NOMO-1 treated with dmso at 0.1 percent for 144 hours (cell line): ENCODE data around the gene OS9.
"Not testable (repeated sequence)": the region's sequence is repeated elsewhere in the genome, so short reads cannot be mapped to it uniquely, and the experiment has no call there.

Source experiments
- DNase-seq: peaks from one replicate; lab custom pipeline; 2025; ENCODE audit not compliant: unreplicated experiment; lab: John Stamatoyannopoulos, UW

OS9 gene

DNA sequence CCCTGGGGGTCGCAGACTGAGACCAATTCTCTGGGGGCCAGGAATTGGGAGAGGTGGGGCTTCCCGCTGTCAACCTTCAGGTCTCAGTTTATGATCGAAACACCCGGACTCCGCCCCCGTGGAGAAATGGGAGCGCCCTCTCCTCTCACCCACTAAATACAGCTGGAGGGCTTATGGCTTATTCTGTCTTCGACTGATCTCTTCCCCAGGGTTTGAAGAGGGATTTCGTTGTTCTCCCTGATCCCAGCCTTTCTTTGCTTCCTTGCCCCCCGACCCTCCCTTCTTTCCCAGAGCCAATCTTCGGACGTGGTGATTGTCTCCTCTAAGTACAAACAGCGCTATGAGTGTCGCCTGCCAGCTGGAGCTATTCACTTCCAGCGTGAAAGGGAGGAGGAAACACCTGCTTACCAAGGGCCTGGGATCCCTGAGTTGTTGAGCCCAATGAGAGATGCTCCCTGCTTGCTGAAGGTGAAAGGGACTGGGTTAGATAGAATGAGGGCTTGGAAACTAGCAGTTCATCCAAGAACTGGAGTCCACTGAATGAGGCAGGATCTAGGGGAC, 607 bp downstream of the OS9 start:
- no peak for DNase-seq

DNA sequence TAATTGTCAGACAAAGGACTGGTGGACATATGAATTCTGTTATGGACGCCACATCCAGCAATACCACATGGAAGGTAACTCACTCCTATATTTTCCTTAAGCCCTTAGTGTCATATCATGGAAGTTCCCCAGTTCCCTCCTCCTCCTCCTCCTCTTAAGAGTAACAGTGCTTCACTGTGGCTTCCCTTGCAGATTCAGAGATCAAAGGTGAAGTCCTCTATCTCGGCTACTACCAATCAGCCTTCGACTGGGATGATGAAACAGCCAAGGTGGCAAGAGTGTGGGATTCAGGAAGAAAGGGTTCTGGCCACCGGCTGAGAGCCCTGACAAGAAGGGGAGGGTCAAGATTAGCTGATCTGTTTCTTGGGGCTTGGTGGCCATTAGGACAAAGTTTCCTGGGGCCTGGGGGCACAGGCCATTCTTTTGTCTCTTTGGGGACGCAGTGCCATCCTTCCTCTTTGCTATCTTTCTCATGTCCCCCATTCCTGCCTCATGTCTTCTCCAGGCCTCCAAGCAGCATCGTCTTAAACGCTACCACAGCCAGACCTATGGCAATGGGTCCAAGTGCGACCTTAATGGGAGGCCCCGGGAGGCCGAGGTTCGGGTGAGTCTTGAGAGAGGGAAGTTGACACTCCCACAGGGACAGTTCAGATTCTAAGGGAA, 2.0 kb downstream of the OS9 start:
- no peak for DNase-seq

DNA sequence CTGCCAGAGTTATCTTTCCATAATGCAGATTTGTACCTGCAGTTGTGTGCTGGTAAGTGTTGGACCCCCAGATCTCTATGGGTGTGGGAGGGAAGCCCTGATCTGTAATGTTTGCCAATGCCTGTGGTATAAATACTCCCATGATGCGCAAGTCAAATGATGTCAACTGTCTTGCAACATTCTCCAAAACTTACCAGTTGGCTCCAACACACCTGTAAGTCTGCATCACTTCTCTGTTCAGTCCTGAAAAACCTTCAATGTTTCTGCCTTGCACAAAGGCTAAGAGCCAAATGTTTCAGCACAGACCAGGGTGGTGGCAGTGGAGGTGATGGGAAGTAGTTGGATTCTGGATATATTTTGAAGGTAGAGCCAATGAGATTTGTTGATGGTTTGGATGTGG, 3.1 kb downstream of the OS9 start:
- no peak for DNase-seq

DNA sequence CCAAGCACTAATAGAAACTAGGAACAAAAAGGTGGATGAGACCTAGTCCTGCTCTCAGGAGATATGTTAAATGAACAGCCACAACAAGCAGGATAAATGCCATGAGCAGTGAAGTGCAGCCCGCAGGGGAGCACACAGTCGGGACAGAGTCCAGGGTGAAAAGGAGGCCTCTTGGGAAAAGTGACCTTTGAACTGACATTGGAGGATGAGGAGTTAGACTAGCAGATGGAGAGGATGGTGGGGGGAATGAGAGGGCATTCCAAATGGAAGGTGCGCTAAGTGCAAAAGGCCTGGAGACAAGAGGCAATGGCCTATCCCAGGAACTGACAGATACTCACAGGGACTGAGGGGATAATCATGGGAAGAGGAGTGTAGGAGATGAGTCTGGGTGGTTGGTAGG, 4.5 kb downstream of the OS9 start:
- DNase-seq = no peak

DNA sequence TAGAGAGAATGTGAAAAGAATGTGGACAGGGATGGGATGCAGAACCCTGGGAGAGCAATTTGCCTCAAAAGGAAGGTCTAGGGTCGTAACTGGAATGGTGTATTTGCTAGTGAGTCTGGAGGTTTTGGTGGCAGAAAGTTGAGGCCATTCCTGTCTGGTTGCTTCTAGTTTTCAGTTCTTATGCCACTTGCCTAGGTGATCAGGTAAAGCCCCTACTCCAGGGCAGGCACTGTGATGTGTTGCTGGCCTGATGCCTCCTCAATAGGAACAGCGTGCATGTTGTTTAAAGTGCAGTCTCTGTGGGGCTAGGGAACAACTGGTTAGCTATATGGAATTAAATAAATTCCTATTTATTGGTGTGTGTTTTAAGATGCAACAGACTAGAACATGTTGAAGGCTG, 6.4 kb downstream of the OS9 start:
- DNase-seq = no peak

DNA sequence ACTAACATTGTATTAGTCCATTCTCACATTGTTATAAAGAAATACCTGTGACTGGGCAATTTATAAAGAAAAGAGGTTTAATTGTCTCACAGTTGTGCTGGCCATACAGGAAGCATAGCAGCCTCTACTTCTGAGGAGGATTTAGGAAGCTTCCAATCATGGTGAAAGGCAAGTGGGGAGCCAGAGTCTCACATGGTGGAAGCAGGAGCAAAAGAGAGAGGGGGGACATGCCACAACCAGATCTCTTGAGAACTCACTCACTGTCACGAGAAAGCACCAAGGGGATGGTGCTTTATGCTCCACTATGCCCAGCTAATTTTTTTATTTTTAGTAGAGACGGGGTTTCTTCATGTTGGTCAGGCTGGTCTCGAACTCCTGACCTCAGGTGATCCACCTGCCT, 13.3 kb downstream of the OS9 start:
- DNase-seq = no peak

DNA sequence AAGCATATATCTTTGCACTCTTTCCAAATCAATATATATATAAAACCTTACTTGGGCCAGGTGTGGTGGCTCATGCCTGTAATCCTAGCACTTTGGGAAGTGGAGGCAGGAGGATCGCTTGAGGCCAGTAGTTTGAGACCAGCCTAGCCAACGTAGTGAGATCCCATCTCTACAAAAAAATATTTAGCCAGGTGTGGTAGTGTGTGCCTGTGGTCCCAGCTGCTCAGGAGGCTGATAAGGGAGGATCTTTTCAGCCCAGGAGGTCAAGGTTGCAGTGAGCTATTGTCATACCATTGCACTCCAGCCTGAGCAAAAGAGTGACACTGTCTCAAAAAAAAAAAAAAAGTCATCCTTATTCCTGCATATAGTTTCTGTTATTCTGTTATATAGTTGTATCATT, 14.4 kb downstream of the OS9 start:
- DNase-seq = no peak

DNA sequence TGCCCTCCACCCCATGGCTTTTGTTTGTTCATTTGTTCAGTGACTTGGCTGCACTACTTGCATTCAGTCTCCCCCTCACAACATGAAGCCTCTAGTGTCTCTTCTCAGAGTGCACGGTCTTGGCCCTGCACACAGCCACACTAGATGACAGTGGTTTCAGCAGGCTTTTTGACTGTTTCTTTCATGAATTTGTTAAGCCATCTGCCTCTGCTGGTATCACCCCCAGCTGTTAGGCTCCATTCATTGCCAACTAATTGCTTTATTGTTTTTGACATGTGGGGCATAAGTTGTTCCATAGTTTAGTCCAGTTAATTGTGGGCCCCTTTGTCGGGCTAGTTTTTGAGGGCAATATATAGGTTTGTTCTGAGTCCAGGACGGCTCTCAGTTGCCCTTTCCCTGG, 18.8 kb downstream of the OS9 start:
- DNase-seq = no peak

DNA sequence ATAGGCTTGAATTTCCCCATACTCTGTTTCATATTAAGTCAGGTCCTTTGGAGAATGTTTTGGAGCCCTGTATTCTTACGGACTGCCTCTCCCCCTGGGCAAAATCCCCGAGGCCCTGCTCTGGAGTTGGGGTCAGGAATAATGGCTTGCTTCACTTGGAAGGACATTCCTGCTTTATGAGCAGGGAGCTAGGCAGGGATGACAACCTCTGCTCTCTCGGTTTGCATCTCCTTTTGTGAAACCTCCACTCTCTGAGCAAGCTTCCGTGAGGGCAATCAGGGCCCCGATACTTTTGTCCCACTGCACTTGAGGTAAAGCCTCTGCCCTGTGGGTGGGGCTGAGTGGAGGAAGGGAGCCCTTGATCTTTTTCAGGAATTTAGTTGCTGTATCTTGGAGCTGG, 19.3 kb downstream of the OS9 start:
- DNase-seq = no peak

DNA sequence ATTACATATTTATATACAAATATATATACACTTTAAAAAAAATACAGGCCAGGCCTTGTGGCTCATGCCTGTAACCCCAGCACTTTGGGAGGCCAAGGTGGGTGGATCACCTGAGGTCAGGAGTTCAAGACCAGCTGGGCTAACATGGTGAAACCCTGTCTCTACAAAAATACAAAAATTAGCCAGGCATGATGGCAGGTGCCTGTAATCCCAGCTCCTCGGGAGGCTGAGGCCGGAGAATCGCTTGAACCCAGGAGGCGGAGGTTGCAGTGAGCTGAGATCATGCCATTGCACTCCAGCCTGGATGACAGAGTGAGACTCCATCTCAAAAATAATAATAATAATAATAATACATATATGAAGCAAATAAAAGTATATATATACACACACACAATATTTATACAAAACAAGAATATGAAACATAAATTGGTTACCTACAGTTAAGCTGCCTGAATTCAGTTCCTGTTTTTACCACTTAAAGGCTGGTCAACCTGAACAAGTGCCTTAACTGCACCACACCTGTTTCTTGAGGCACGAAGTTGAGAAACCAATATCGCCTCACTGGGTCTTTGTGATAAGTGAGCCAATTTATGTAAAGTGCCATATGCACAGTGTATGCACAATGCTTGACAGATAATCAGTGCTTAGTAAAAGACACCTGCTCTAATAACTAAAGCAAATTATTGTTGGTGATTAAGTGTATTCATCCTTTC, 21.3 kb downstream of the OS9 start:
- not testable (repeated sequence) for DNase-seq

DNA sequence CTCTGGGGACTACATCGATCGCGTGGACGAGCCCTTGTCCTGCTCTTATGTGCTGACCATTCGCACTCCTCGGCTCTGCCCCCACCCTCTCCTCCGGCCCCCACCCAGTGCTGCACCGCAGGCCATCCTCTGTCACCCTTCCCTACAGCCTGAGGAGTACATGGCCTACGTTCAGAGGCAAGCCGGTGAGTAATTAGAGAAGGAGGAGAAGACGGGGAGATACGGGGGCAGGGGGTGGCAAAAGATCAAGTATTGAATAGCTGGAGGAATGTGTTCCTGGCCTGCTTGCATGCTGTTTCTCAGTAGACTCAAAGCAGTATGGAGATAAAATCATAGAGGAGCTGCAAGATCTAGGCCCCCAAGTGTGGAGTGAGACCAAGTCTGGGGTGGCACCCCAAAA, 21.9 kb downstream of the OS9 start:
- no peak for DNase-seq

DNA sequence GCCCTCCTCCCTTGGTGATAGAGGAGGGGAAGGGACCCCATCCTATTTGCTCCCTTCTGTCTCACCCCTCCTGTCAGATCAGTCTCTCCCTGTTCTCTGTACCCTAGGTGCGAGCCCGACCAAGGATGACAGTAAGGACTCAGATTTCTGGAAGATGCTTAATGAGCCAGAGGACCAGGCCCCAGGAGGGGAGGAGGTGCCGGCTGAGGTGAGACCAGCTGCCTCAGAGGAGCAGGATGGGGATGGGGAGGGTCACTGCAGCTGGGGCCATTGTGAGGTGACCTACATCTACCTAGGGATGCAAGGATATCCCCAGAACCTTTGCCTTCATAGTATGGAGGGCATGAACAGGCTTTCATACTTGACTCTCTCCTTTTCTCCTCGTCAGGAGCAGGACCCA, 22.4 kb downstream of the OS9 start:
- no peak for DNase-seq

DNA sequence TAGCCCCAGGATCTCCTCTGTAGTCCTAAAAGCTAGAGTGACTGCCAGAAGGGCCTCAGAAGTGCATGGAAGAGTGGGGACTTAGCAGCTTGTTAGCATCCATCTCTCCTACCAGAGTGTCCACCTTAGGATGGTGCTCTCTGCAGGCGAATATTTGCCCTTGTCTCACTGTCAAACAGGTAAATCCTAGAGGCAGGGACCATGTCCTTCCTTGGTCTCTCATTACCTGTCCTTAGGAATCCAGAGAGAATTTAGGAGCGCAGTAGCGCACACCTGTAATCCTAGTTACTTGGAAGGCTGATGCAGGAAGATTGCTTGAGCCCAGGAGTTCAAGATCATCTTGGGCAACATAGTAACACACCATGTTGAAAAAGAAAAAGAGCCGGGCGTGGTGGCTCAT, 23.2 kb downstream of the OS9 start:
- no peak for DNase-seq

DNA sequence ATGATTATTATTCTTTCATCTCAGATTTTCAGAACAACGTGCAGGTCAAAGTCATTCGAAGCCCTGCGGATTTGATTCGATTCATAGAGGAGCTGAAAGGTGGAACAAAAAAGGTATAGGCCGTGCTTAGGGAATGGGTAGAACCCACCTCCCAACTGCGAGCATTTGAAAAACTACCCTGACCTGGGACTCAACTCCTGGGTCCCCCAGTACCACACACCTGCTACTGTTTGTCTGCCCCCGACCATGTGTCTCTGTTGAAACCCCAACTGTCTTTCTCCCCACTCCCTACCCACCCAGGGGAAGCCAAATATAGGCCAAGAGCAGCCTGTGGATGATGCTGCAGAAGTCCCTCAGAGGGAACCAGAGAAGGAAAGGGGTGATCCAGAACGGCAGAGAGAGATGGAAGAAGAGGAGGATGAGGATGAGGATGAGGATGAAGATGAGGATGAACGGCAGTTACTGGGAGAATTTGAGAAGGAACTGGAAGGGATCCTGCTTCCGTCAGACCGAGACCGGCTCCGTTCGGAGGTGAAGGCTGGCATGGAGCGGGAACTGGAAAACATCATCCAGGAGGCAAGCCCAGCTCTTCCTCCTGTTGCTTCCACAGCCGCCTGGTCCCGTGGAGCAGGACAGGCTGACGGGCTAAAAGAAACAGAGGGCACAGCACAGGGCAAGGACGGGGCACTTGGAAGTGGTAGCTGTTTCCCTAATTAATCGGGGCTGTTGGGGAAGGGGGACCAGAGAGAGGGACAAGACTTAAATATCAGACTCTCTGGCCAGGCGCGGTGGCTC, 24.1 kb downstream of the OS9 start:
- no peak for DNase-seq

DNA sequence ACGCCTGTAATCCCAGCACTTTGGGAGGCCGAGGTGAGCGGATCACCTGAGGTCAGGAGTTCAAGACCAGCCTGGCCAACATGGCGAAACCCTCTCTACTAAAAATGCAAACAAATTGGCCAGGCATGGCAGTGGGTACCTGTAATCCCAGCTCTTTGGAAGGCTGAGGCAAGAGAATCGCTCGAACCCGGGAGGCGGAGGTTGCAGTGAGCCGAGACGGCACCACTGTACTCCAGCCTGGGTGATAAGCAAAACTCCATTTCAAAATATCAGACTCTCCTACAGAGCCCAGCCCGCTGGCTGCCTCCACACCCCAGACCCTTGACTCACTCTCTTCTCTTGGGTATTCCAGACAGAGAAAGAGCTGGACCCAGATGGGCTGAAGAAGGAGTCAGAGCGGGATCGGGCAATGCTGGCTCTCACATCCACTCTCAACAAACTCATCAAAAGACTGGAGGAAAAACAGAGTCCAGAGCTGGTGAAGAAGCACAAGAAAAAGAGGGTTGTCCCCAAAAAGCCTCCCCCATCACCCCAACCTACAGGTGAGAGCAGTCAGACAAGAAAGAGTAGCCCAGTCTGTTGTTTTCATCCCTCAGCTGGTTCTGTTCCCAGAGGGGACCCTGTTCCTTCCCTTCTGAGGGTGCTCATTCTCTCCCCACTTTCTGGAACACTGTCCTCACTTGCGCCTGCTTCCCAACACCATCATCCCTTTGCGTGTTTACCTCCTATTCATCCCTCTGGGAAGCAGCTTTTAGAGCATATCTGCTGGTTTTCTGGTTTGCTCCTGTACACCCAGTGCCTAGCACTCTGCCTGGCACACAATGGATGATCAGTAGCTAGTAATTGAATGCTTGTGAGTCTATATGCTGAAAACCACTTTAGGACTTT, 25.0 kb downstream of the OS9 start:
- DNase-seq = no peak

DNA sequence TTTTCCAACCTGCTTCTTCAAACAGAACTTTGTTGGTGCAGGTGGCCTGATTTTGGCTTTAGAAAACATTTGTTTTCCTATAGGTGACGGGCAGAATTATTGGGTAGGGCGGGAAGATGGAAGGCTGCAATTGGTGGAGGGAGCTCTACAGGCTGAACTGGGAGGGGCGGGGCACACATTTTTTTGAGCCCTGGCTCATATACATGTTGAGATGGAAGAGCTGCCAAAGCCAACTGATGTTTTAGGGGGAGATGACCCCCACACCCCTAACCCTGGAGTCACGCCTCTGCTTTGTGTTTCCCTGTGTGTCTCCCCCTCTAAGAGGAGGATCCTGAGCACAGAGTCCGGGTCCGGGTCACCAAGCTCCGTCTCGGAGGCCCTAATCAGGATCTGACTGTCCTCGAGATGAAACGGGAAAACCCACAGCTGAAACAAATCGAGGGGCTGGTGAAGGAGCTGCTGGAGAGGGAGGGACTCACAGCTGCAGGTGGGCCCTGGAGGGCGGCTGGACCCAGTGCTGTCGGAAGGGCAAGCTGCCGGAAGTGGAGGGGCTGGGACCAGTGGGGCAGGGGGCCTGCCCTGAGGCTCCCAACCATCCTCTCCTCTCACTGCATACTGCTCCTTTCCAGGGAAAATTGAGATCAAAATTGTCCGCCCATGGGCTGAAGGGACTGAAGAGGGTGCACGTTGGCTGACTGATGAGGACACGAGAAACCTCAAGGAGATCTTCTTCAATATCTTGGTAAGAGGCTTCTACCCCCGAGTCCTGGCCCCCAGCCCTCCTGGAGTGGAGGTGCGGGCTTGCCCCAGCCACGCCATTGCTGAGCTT, 26.1 kb downstream of the OS9 start:
- DNase-seq = no peak

DNA sequence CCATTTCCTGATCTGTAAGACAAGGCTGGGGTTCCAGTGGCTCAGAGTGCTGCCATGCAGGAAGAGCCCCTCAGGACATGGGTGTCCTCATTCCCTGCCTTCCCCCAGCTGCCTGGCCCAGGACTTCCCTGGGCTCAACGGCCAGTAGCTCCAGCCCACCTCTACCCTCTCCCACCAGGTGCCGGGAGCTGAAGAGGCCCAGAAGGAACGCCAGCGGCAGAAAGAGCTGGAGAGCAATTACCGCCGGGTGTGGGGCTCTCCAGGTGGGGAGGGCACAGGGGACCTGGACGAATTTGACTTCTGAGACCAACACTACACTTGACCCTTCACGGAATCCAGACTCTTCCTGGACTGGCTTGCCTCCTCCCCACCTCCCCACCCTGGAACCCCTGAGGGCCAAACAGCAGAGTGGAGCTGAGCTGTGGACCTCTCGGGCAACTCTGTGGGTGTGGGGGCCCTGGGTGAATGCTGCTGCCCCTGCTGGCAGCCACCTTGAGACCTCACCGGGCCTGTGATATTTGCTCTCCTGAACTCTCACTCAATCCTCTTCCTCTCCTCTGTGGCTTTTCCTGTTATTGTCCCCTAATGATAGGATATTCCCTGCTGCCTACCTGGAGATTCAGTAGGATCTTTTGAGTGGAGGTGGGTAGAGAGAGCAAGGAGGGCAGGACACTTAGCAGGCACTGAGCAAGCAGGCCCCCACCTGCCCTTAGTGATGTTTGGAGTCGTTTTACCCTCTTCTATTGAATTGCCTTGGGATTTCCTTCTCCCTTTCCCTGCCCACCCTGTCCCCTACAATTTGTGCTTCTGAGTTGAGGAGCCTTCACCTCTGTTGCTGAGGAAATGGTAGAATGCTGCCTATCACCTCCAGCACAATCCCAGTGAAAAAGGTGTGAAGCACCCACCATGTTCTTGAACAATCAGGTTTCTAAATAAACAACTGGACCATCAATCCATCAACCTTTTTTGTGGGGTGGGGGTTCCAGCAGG, 27.0 kb downstream of the OS9 start:
- DNase-seq = no peak

DNA sequence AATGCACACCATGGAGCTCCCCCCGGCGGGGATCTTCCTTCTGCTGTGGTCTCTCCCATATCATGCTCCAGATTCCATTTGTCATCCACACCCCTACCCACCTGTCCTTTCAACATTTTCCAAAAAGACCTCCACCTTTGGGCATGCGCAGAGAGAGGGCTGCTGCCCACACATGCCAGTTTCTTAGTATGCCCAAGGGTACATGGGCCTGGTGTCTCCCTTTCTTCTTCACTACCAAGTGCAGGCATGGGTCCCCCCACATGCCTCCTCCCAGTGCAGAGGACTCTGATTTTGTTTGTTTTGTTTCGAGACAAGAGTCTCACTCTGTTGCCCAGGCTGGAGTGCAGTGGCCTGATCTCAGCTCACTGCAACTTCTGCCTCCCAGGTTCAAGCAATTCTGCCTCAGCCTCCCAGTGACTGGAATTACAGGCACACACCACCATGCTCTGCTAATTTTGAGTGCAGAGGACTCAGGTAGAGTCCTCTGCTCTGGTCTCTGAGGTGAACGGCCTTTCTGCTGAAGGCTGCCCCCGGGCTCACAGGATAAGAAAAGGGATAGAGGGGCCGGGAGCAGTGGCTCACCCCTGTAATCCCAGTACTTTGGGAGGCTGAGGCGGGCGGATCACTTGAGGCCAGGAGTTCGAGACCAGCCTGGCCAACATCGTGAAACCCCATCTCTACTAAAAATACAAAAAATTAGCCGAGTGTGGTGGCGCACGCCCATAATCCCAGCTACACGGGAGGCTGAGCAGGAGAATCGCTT, 28.1 kb downstream of the OS9 start:
- not testable (repeated sequence) for DNase-seq
